A549 (cell line): ENCODE data around the gene LAMC1. TPM values are rescaled to one million over a fixed set of nuclear protein-coding genes. Genes with fewer than 3 reads are reported as not detected.

Source experiments
- ATAC-seq, 2 experiments: fragments of 200-7000 bp in 1 of 2; fragments of >200 bp in 1 of 2; cut with Nextera tagmentation in 1 of 2; cut with Tn5 transposase in 1 of 2; 3 replicates each; pipeline versions ENCODE4 v1.8.0 to v1.9.1; 2018 to 2020; ENCODE audit warnings: mild to moderate bottlenecking in 1 of 2, moderate library complexity in 1 of 2
- CTCF ChIA-PET: fragments of 300-600 bp; sonication (Branson Sonifier 250); formaldehyde crosslinking; extraction: SDS; loops from one replicate; lab custom pipeline; 2021; ENCODE audit warnings: antibody characterized with exemption, inconsistent platforms; lab: Yijun Ruan, JAX
- POLR2A ChIA-PET: fragments of 350-600 bp; formaldehyde crosslinking; extraction: SDS; loops from one replicate; lab custom pipeline; 2021; ENCODE audit warnings: antibody characterized with exemption, inconsistent platforms; lab: Yijun Ruan, JAX
- DNase-seq, 2 experiments: peaks; one replicate each; pipeline versions ENCODE4 v3.0.0 to v3.0.0-alpha.2; 2011 to 2016; ENCODE audit warnings: low read depth in 1 of 2, low spot score in 1 of 2
- FAIRE-seq: peaks from 2 replicates; lab custom pipeline; 2011; peaks lifted over from hg19 to GRCh38; lab: Jason Lieb, UNC
- H3K27ac ChIP-seq, 2 experiments: fragments of >200 bp; sonication (Bioruptor Twin); formaldehyde crosslinking; 3 replicates each; pipeline ENCODE4 v1.5.1; 2016 to 2017
- H3K4me1 ChIP-seq: fragments of >200 bp; sonication (Bioruptor Twin); formaldehyde crosslinking; 3 replicates; pipeline ENCODE4 v1.6.1; 2016
- H3K4me2 ChIP-seq: fragments of >200 bp; sonication (Bioruptor Twin); formaldehyde crosslinking; 3 replicates; pipeline ENCODE4 v1.6.1; 2016
- H3K4me3 ChIP-seq: fragments of >200 bp; sonication (Bioruptor Twin); formaldehyde crosslinking; 3 replicates; pipeline ENCODE4 v1.5.1; 2016
- H3K9me3 ChIP-seq: fragments of >200 bp; sonication (Bioruptor Twin); formaldehyde crosslinking; 3 replicates; pipeline ENCODE4 v1.6.1; 2016
- CBX8 ChIP-seq: fragments of 200-600 bp; sonication (generic); IDR thresholded peaks from 2 replicates; pipeline ENCODE4 v1.6.1; 2016
- CEBPB ChIP-seq, 2 experiments: fragments of >200 bp in 1 of 2; sonication (Bioruptor Twin) in 1 of 2; formaldehyde crosslinking in 1 of 2; IDR thresholded peaks; 2 replicates each; pipeline ENCODE4 v1.6.1; 2012 to 2016
- FOSL2 ChIP-seq, 2 experiments: fragments of 450-650 bp in 1 of 2; fragments of >200 bp in 1 of 2; sonication (Bioruptor Twin) in 1 of 2; formaldehyde crosslinking; IDR thresholded peaks; 2 replicates each; pipeline versions ENCODE4 v1.5.0 to v1.6.1; 2016 to 2020; ENCODE audit warnings: mild to moderate bottlenecking in 1 of 2, moderate library complexity in 1 of 2
- JUNB ChIP-seq: fragments of >200 bp; sonication (Bioruptor Twin); formaldehyde crosslinking; IDR thresholded peaks from 2 replicates; pipeline ENCODE4 v1.6.1; 2016
- KDM1A ChIP-seq: fragments of 200-600 bp; sonication (generic); IDR thresholded peaks from 2 replicates; pipeline ENCODE4 v1.6.1; 2016; ENCODE audit warnings: low read depth, mild to moderate bottlenecking
- MAFK ChIP-seq: fragments of 450-650 bp; IDR thresholded peaks from 2 replicates; pipeline ENCODE4 v1.6.1; 2014; ENCODE audit not compliant: partially characterized antibody
- NR3C1 ChIP-seq: fragments of >200 bp; sonication (Bioruptor Twin); formaldehyde crosslinking; IDR thresholded peaks from 3 replicates; pipeline ENCODE4 v1.6.1; 2017
- ZSCAN20 ChIP-seq: fragments of 250-450 bp; sonication (Bioruptor Pico); IDR thresholded peaks from 2 replicates; pipeline ENCODE4 v1.8.0; 2022; ENCODE audit warnings: mild to moderate bottlenecking, moderate library complexity
- WGBS: methylation state at CpG from one replicate; pipeline ENCODE4 v1.1.6; 2017; ENCODE audit errors: missing lambda C conversion rate; 5-methylcytosine and 5-hydroxymethylcytosine counted together
- polyA plus RNA-seq, 4 experiments: library from polyadenylated mRNA; depleted of rRNA in 3 of 4; stranded (reverse); fragments of >200 nt; fragmentation: RNase III in 1 of 4; extraction: RNeasy Plus Mini Kit Qiagen cat#74134 plus additional on column Dnase treatment in 1 of 4; gene quantifications; 2 replicates in 3 of 4; 3 replicates in 1 of 4; pipeline ENCODE4 v1.2.3, GENCODE V29; 2011 to 2017
- small RNA-seq, 6 experiments: library from RNA; depleted of rRNA; stranded (forward); fragments of <200 nt; gene quantifications; one replicate each; pipeline ENCODE3, GENCODE V24; 2012
- TF ChIP-seq, protein P1 (sequence below): IDR thresholded peaks from 2 replicates; pipeline ENCODE4 v1.6.1; 2012

LAMC1 gene
- polyA plus RNA-seq, 2 of the 4 experiments (the other 2 are of a cell fraction): 93.7 to 152 TPM

DNA sequence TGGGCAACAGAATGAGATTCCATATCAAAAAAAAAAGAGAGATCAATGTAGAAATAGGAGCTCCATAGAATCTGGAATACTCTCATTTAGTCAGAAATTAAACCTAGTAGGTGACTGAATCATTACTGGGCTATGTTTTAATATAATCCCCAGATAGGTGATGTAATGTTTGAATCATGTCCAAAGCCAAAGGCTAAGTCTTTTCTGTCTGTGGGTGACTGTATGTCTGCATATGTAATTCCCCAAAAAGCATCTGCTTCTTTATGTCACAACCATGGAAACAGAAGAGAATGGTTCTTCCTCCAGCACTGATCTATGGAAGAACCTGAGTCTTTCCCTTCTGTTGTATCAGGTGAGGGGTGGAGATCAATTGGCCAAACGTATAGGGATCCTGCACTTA is 168.6 kb downstream of the LAMC1 start:
- peak overlapping the region in 1 of 2 experiments; percentile 32; a peak in 1 of 6 replicates for H3K27ac ChIP-seq
- TF ChIP-seq KDM1A (no peak), FOSL2 (IDR thresholded peaks at IDR 0.05) (no peak), FOSL2 (CRISPR knock-in tag; IDR thresholded peaks at IDR 0.05) (peak; percentile 26; the same call in 1 of the 2 replicates), CEBPB (IDR thresholded peaks at IDR 0.05) (no peak), JUNB (0 out of 2 replicates have a peak, but pooled peaks have one; percentile 10)
- ChIA-PET CTCF (interaction anchor here (0.6 to 2.2 kb wide), 6 partner anchors 14 to 78 kb away, joined by 3 to 5 read pairs (median 4); no protein-coding TSS in a partner anchor), POLR2A (no interaction called here)
- 71% methylated on average over 1 of the region's 1 CpG for WGBS
- FAIRE-seq: no peak
- H3K4me3 ChIP-seq: no peak overlapping the region
- no peaks in the 10 kb centered on the region for H3K9me3 ChIP-seq
- H3K4me2 ChIP-seq: no peak overlapping the region; the same call in 2 of the 3 replicates
- DNase-seq: peak in 1 of 2 experiments; percentile 31
- peak; percentile 44 to 49; a peak in 4 of 6 replicates for ATAC-seq
- peaks cover 20% of the 10 kb centered on the region for H3K4me1 ChIP-seq

DNA sequence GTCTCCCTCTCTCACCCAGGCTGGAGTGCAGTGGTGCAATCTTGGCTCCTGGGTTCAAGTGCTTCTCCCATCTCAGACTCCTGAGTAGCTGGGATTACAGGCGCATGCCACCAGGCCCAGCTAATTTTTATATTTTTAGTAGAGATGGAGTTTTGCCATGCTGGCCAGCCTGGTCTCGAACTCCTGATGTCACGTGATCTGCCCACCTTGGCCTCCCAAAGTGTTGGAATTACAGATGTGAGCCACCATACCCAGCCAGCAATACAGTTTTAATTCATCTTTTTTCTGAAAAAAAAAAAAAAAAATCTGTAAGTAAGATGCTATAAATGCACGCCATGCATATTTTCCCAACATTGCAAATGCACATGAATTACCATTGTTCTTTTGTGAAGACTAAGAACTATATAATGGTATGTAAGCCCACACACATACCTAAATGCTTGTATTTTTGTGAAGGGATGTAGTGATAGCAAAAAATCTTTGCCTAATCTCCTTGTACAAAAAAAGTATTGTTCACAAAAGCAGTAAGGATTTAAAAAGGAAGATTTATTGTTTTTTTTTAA is 170.8 kb downstream of the LAMC1 start:
- Histone ChIP-seq H3K4me3 (no peak overlapping the region), H3K4me2 (no peak overlapping the region), H3K9me3 (no peaks in the 10 kb centered on the region), H3K4me1 (peaks cover 16% of the 10 kb centered on the region), H3K27ac (no peak overlapping the region)
- TF ChIP-seq MAFK (peak; percentile 51), ZSCAN20 (no peak)
- DNase-seq: no peak
- ATAC-seq: no peak
- ChIA-PET CTCF (interaction anchor here (0.8 to 1.5 kb wide), 2 partner anchors 13 to 34 kb away, joined by 3 read pairs; no protein-coding TSS in a partner anchor), POLR2A (no interaction called here)
- 93% methylated on average over 4 of the region's 4 CpGs for WGBS
- no peak for FAIRE-seq

DNA sequence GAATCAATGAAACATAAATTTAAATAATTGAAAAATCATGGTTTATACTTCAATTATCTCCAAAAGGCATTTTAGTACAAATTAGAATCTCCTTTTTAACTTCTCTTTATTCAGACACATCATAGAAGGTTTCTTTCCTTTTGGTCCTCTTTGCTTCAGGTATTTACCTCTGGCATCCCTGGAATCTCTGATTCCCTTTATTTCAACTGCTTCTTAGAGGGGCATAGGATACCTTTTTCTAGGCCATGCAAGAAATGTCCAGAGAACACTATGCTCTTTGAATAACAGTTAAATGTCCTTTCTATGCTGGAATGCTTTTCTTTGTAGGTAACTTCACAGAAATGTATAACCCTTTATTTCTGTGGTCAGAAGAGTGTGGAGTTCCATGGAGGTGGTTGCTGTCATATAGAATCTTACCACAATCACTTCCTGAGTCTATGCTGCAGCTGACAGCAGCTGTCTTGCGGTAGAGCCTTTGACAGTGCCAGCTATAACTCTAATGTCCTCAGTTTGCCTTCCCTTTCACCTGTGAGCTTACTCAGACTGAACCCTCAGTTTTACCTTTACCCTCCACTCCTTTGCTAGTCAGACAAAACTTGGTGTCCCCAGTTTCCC is 171.4 kb downstream of the LAMC1 start:
- no peak for FAIRE-seq

DNA sequence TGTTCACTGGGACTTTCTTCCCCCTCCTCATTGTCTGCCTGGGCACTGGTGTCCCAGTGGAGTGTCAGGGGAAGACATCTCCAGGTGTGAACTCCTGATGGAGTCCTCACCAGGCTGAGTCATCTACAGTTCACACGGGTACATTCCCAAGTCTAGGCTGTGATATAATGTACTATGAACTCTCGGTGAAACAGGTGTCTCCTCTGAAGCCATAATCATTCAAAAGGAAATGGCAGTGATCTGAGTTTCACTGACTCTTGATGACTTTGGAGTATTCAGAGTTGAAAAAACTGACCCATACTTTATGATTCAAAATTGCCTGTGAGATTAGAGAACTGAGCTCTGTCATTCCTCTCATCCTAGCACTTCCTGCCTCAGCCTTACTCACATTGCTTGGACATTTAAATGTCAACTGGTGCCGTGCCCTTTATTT is 171.9 kb downstream of the LAMC1 start:
- ChIA-PET POLR2A (no interaction called here), CTCF (interaction anchor here (0.6 to 1.0 kb wide), 2 partner anchors 9 to 1824 kb away, joined by 3 read pairs; partner anchors contain the start of gene LAMC2)
- no peak for FAIRE-seq
- peak; percentile 64 to 80 for ATAC-seq
- WGBS: 8% methylated on average over 3 of the region's 3 CpGs
- peak overlapping the region in 1 of 2 experiments; percentile 23; a peak in 1 of 6 replicates for H3K27ac ChIP-seq
- TF ChIP-seq FOSL2 (IDR thresholded peaks at IDR 0.05): no peak
- TF ChIP-seq FOSL2 (CRISPR knock-in tag; IDR thresholded peaks at IDR 0.05): peak; percentile 7; the same call in 1 of the 2 replicates
- TF ChIP-seq, protein P1, sequence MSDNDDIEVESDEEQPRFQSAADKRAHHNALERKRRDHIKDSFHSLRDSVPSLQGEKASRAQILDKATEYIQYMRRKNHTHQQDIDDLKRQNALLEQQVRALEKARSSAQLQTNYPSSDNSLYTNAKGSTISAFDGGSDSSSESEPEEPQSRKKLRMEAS: no peak
- peak; percentile 18 to 42 for DNase-seq
- H3K4me1 ChIP-seq: peaks cover 16% of the 10 kb centered on the region
- no peaks in the 10 kb centered on the region for H3K9me3 ChIP-seq
- no peak overlapping the region for H3K4me3 ChIP-seq
- peak overlapping the region; percentile 45 for H3K4me2 ChIP-seq

More for the DNA sequence above, 171.4 kb downstream of the LAMC1 start:
- no peak for DNase-seq
- H3K27ac ChIP-seq: peak overlapping the region in 1 of 2 experiments; percentile 23; a peak in 1 of 6 replicates
- TF ChIP-seq CBX8: no peak
- TF ChIP-seq NR3C1: no peak
- no peak overlapping the region for H3K4me3 ChIP-seq
- ChIA-PET CTCF (interaction anchor here (1.5 kb wide), 1 partner anchor 33 kb away, joined by 3 read pairs; no protein-coding TSS in a partner anchor), POLR2A (no interaction called here)
- 96% methylated on average over 1 of the region's 1 CpG for WGBS
- ATAC-seq: peak; percentile 30 to 44; a peak in 4 of 6 replicates
- H3K4me1 ChIP-seq: peaks cover 16% of the 10 kb centered on the region
- H3K4me2 ChIP-seq: peak overlapping the region; percentile 45; the same call in 1 of the 3 replicates
- no peaks in the 10 kb centered on the region for H3K9me3 ChIP-seq

Small RNAs within 50 kb of the gene (small RNA-seq; reads per million reads assigned to genes)
- 0 reads per million in 6 experiments for gene RNU6-41P

Other genes with a start within 250 kb of the LAMC1 start
- gene NPL, start 233.6 kb upstream of the LAMC1 start, polyA plus RNA-seq (2011; rRNA removed): 1.0 and 1.3 TPM in 2 replicates
- 0.66 to 0.80 TPM (median 0.70 TPM) in 3 replicates for gene NPL, start 233.6 kb upstream of the LAMC1 start, polyA plus RNA-seq (2017; fragmentation: RNase III; extraction: RNeasy Plus Mini Kit Qiagen cat#74134 plus additional on column Dnase treatment)
- gene DHX9, start 184.1 kb upstream of the LAMC1 start, polyA plus RNA-seq (2011; rRNA removed): 222 and 247 TPM in 2 replicates
- 194 to 206 TPM (median 205 TPM) in 3 replicates for gene DHX9, start 184.1 kb upstream of the LAMC1 start, polyA plus RNA-seq (2017; fragmentation: RNase III; extraction: RNeasy Plus Mini Kit Qiagen cat#74134 plus additional on column Dnase treatment)
- not detected in 2 replicates for gene SHCBP1L, start 70.3 kb upstream of the LAMC1 start, polyA plus RNA-seq (2011; rRNA removed)
- gene SHCBP1L, start 70.3 kb upstream of the LAMC1 start, polyA plus RNA-seq (2017; fragmentation: RNase III; extraction: RNeasy Plus Mini Kit Qiagen cat#74134 plus additional on column Dnase treatment): not detected in 3 replicates
- gene LAMC2, start 162.8 kb downstream of the LAMC1 start, polyA plus RNA-seq (2011; rRNA removed): 24.1 and 27.1 TPM in 2 replicates
- 8.5 to 11.4 TPM (median 9.6 TPM) in 3 replicates for gene LAMC2, start 162.8 kb downstream of the LAMC1 start, polyA plus RNA-seq (2017; fragmentation: RNase III; extraction: RNeasy Plus Mini Kit Qiagen cat#74134 plus additional on column Dnase treatment)